Neural progenitor cell (in vitro differentiated cells): Measurements from ENCODE around the gene SLC17A7.

Experiments used
- EZH2 ChIP-seq: fragments of 200-600 bp; sonication (generic); IDR thresholded peaks from 2 replicates; pipeline ENCODE4 v1.6.1; 2017; ENCODE audit warnings: antibody characterized with exemption, mild to moderate bottlenecking, moderate library complexity
- TF ChIP-seq, protein P1 (sequence below): fragments of 200-600 bp; sonication (generic); IDR thresholded peaks from 2 replicates; pipeline ENCODE4 v1.5.1; 2017; ENCODE audit warnings: antibody characterized with exemption, mild to moderate bottlenecking

DNA sequence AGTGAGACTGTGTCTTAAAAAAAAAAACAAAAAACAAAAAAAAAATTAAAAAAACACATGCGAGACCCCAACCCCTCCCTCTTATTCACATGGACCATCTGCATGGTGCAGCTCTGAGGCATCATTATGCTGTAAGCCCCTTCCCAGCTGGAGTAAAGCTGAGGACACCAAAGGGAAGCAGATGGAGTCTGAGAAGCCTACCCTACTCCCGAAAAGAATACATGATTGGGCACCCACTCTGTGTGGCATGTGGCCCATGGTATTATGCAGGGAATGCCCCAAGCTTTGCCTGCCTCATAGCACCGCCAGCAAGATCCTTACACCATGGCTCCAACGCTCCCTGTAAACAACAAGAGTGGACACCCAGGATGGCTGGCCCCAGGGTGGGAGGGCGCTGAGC lies 22.8 kb downstream of the SLC17A7 start:
- TF ChIP-seq, protein P1, sequence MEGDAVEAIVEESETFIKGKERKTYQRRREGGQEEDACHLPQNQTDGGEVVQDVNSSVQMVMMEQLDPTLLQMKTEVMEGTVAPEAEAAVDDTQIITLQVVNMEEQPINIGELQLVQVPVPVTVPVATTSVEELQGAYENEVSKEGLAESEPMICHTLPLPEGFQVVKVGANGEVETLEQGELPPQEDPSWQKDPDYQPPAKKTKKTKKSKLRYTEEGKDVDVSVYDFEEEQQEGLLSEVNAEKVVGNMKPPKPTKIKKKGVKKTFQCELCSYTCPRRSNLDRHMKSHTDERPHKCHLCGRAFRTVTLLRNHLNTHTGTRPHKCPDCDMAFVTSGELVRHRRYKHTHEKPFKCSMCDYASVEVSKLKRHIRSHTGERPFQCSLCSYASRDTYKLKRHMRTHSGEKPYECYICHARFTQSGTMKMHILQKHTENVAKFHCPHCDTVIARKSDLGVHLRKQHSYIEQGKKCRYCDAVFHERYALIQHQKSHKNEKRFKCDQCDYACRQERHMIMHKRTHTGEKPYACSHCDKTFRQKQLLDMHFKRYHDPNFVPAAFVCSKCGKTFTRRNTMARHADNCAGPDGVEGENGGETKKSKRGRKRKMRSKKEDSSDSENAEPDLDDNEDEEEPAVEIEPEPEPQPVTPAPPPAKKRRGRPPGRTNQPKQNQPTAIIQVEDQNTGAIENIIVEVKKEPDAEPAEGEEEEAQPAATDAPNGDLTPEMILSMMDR = no peak
- TF ChIP-seq EZH2 = no peak
